Stomach (tissue), 9 donors: ENCODE measurements around the gene UPK1A. TPM values are rescaled to one million over a fixed set of nuclear protein-coding genes. Genes with fewer than 3 reads are reported as not detected.

ENCODE experiments used
- DNase-seq, 2 donors: peaks; one replicate each; pipeline versions ENCODE4 v3.0.0 to v3.0.0-alpha.2; 2013 to 2019
- H3K27ac ChIP-seq, 5 donors: fragments of 200-600 bp in 4 of 5; sonication (generic) in 4 of 5; one replicate each; pipeline ENCODE4 v1.5.1; 2013 to 2019; ENCODE audit warnings: mild to moderate bottlenecking in 1 of 5, moderate library complexity in 1 of 5
- H3K27me3 ChIP-seq, 3 donors: fragments of 200-600 bp; sonication (generic); one replicate each; pipeline ENCODE4 v1.5.1; 2017 to 2019; ENCODE audit warnings: mixed run types in 1 of 3
- H3K36me3 ChIP-seq, 4 donors: fragments of 200-600 bp; sonication (generic); 1 replicate in 3 of 4; 2 replicates in 1 of 4; pipeline ENCODE4 v1.5.1; 2016 to 2019
- H3K4me1 ChIP-seq, 4 donors: fragments of 200-600 bp; sonication (generic); one replicate each; pipeline ENCODE4 v1.5.1; 2016 to 2019
- H3K4me3 ChIP-seq, 4 donors: fragments of 200-600 bp; sonication (generic) in 3 of 4; one replicate each; pipeline ENCODE4 v1.5.1; 2016 to 2019; ENCODE audit warnings: mild to moderate bottlenecking in 1 of 4
- H3K9me3 ChIP-seq, 4 donors: fragments of 200-600 bp; sonication (generic); one replicate each; pipeline ENCODE4 v1.5.1; 2016 to 2019
- EP300 ChIP-seq: sonication (generic); formaldehyde crosslinking; IDR thresholded peaks from one replicate; pipeline ENCODE4 v1.6.1; 2017; ENCODE audit warnings: antibody characterized with exemption
- POLR2A ChIP-seq, 4 donors: fragments of 450-650 bp; IDR thresholded peaks; one replicate each; pipeline ENCODE4 v1.6.1; 2016; ENCODE audit warnings: antibody characterized with exemption in 4 of 4, control low read depth in 2 of 4, mild to moderate bottlenecking in 1 of 4, moderate library complexity in 1 of 4
- POLR2AphosphoS5 ChIP-seq, 3 donors: sonication (generic); formaldehyde crosslinking; IDR thresholded peaks; one replicate each; pipeline ENCODE4 v1.6.1; 2016; ENCODE audit warnings: antibody characterized with exemption in 3 of 3
- WGBS, 5 donors: extraction: QIAGEN DNeasy Blood & Tissue Kit in 3 of 5; methylation state at CpG; one replicate each; pipeline versions ENCODE4 v1.1.5 to v1.1.7; 2013 to 2018; 5-methylcytosine and 5-hydroxymethylcytosine counted together
- intact Hi-C: fragments of 100-400 bp; cut with DNase I; formaldehyde crosslinking; loops from one replicate; pipeline ENCODE4 v1.15.1; 2023; ENCODE audit warnings: low total_unique reads
- polyA plus RNA-seq, 3 donors: library from polyadenylated mRNA; stranded (reverse); fragments of 200-250 nt; gene quantifications; one replicate each; pipeline ENCODE4 v1.2.3, GENCODE V29; 2013
- total RNA-seq, 5 donors: library from RNA; depleted of rRNA; stranded (reverse); fragments of >200 nt; gene quantifications; one replicate each; pipeline versions ENCODE4 v1.1.0 to v1.2.3, GENCODE V29; 2014 to 2016
- TF ChIP-seq, protein P1 (sequence below), 7 experiments: fragments of 450-650 bp in 4 of 7; fragments of 200-600 bp in 3 of 7; sonication (generic) in 3 of 7; IDR thresholded peaks; one replicate each; pipeline ENCODE4 v1.5.1; 2016 to 2019; ENCODE audit warnings: antibody characterized with exemption in 7 of 7, control low read depth in 2 of 7, mild to moderate bottlenecking in 1 of 7
- donor health status: healthy with polysubstance abuse.
- donor health status: Bipolar disorder and iron deficiency.
- donor health status: healthy.

Gene UPK1A
- total and polyA plus RNA-seq, 8 donors = 0.08 TPM; not detected in 7

- H3K9me3 ChIP-seq = no peaks in the 10 kb centered on the region
- intact Hi-C loops = no loop called here
- no peaks in the 10 kb centered on the region for H3K4me1 ChIP-seq
- 83 to 92% (median 90%) methylated on average over 15 of the region's 15 CpGs for WGBS, 5 donors
- TF ChIP-seq EP300 (no peak), POLR2A (IDR thresholded peaks at IDR 0.05) (no peak), POLR2AphosphoS5 (IDR thresholded peaks at IDR 0.05) (no peak)
- TF ChIP-seq, protein P1, sequence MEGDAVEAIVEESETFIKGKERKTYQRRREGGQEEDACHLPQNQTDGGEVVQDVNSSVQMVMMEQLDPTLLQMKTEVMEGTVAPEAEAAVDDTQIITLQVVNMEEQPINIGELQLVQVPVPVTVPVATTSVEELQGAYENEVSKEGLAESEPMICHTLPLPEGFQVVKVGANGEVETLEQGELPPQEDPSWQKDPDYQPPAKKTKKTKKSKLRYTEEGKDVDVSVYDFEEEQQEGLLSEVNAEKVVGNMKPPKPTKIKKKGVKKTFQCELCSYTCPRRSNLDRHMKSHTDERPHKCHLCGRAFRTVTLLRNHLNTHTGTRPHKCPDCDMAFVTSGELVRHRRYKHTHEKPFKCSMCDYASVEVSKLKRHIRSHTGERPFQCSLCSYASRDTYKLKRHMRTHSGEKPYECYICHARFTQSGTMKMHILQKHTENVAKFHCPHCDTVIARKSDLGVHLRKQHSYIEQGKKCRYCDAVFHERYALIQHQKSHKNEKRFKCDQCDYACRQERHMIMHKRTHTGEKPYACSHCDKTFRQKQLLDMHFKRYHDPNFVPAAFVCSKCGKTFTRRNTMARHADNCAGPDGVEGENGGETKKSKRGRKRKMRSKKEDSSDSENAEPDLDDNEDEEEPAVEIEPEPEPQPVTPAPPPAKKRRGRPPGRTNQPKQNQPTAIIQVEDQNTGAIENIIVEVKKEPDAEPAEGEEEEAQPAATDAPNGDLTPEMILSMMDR (IDR thresholded peaks at IDR 0.05) = no peak
- peaks cover 87 to 100% (median 100%) of the 10 kb centered on the region in 4 donors for H3K36me3 ChIP-seq
- no peaks in the 10 kb centered on the region for H3K27me3 ChIP-seq
- DNase-seq = no peak
- H3K4me3 ChIP-seq = no peak overlapping the region
- H3K27ac ChIP-seq = no peak overlapping the region
These were observed 8.2 kb upstream of the UPK1A start for GRCh38 chr19:35657904-35658700.

- no peak overlapping the region for H3K27ac ChIP-seq
- no peaks in the 10 kb centered on the region for H3K27me3 ChIP-seq
- intact Hi-C loops = no loop called here
- DNase-seq = no peak
- no peak overlapping the region for H3K4me3 ChIP-seq
- H3K36me3 ChIP-seq = peaks cover 54 to 93% (median 85%) of the 10 kb centered on the region in 4 donors
- H3K4me1 ChIP-seq = no peaks in the 10 kb centered on the region
- WGBS, 5 donors = 93 to 99% (median 96%) methylated on average over 6 of the region's 6 CpGs
- no peaks in the 10 kb centered on the region for H3K9me3 ChIP-seq
- TF ChIP-seq EP300 = no peak
- TF ChIP-seq, protein P1 (IDR thresholded peaks at IDR 0.05) = no peak
- no peak for TF ChIP-seq POLR2AphosphoS5 (IDR thresholded peaks at IDR 0.05)
- no peak for TF ChIP-seq POLR2A (IDR thresholded peaks at IDR 0.05)
These were observed 4.3 kb upstream of the UPK1A start for GRCh38 chr19:35661995-35662340.

DNA sequence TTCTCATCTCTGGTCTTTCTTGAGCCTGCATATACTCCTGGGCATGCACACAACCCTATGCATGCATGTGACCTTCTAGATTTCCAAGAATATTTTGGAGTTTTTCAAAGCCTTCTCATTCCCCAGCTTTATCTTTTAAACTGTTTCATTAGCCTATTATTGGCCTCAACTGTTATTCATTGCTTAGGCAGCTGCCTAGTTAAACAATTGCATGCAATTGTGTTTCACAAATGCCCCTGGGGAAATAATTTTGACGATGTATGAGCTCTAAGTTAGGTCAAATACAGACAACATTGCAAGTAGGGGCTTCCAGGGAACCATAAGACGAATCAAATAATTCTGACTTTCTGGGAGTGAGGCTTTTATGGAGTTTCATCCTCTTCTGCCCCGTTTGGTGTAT lies 2.3 kb upstream of the UPK1A start:
- Histone ChIP-seq H3K27ac (no peak overlapping the region), H3K4me1 (no peaks in the 10 kb centered on the region), H3K27me3 (peaks cover 0 to 2% (median 0%) of the 10 kb centered on the region in 3 donors), H3K9me3 (no peaks in the 10 kb centered on the region), H3K4me3 (no peak overlapping the region), H3K36me3 (peaks cover 34 to 73% (median 64%) of the 10 kb centered on the region in 4 donors)
- TF ChIP-seq POLR2AphosphoS5 (IDR thresholded peaks at IDR 0.05) (no peak), EP300 (no peak), POLR2A (IDR thresholded peaks at IDR 0.05) (no peak)
- TF ChIP-seq, protein P1 (IDR thresholded peaks at IDR 0.05) = no peak
- no peak for DNase-seq
- WGBS, 5 donors = 79 to 95% (median 86%) methylated on average over 3 of the region's 3 CpGs
- intact Hi-C loops = no loop called here

DNA sequence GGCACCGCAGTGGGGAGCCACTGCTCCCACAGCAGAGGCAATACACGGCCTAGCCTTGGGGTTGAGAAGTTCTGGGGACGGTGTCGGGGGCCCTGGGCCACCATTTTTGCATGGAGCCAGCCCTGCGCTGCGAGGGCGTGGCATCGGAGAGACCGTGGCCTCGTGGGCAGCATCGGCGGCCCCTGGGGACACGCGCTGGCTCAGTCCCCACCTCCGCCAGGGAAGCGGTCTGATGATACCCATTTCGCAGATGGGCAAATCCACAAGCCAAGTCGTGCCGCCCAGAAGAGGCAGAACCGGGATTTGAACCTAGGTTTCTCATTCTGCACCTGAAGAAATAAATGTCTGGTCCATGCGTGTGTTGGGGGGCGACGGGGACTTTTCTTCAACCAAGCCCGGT lies 1.2 kb upstream of the UPK1A start:
- no peak for DNase-seq
- no peaks in the 10 kb centered on the region for H3K4me1 ChIP-seq
- TF ChIP-seq EP300 = no peak
- no peak for TF ChIP-seq POLR2AphosphoS5 (IDR thresholded peaks at IDR 0.05)
- no peak for TF ChIP-seq POLR2A (IDR thresholded peaks at IDR 0.05)
- TF ChIP-seq, protein P1 (IDR thresholded peaks at IDR 0.05) = no peak
- H3K36me3 ChIP-seq = peaks cover 22 to 61% (median 53%) of the 10 kb centered on the region in 4 donors
- WGBS, 5 donors = 92 to 96% (median 95%) methylated on average over 24 of the region's 24 CpGs
- H3K4me3 ChIP-seq = no peak overlapping the region
- no peaks in the 10 kb centered on the region for H3K9me3 ChIP-seq
- intact Hi-C loops = no loop called here
- H3K27ac ChIP-seq = no peak overlapping the region
- H3K27me3 ChIP-seq = peaks cover 0 to 13% (median 0%) of the 10 kb centered on the region in 3 donors
